Measurements from ENCODE around the gene OSBPL10.

DNA sequence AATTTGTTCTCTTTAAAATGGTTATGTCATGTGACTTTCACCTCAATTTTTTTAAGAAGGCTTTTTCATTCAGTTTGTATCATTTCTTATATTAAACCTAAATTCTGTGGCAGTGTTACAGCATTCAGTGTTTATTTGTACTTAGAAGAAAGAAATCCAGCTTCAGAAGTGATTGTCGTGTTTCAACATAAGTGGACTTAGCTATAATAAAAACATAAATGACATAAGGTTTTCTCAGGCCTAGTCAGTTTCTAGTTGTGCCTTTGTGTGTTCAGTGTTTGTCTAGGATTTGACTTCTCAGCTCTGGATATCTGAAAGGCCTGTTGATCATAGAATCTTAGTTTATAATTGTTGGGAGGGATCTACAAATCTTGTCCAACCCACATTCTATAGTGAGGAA, 367.9 kb downstream of the OSBPL10 start:
- TF ChIP-seq, protein P1, sequence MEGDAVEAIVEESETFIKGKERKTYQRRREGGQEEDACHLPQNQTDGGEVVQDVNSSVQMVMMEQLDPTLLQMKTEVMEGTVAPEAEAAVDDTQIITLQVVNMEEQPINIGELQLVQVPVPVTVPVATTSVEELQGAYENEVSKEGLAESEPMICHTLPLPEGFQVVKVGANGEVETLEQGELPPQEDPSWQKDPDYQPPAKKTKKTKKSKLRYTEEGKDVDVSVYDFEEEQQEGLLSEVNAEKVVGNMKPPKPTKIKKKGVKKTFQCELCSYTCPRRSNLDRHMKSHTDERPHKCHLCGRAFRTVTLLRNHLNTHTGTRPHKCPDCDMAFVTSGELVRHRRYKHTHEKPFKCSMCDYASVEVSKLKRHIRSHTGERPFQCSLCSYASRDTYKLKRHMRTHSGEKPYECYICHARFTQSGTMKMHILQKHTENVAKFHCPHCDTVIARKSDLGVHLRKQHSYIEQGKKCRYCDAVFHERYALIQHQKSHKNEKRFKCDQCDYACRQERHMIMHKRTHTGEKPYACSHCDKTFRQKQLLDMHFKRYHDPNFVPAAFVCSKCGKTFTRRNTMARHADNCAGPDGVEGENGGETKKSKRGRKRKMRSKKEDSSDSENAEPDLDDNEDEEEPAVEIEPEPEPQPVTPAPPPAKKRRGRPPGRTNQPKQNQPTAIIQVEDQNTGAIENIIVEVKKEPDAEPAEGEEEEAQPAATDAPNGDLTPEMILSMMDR (IDR thresholded peaks at IDR 0.05; ENCODE audit: insufficient read depth, low read depth, low read length) = no peak
- no peak for TF ChIP-seq EZH2 (IDR thresholded peaks at IDR 0.05; ENCODE audit: insufficient read depth, low read length)

Measured in astrocyte (in vitro differentiated cells and primary cell).